ENCODE measurements around the gene DOCK9. TPM values are rescaled to one million over a fixed set of nuclear protein-coding genes. Genes with fewer than 3 reads are reported as not detected.

DOCK9 gene
- total and polyA plus RNA-seq, 2 donors (not counting 1 experiment from before 2014, with no cell fraction given), result 18.5 to 28.0 TPM

DNA sequence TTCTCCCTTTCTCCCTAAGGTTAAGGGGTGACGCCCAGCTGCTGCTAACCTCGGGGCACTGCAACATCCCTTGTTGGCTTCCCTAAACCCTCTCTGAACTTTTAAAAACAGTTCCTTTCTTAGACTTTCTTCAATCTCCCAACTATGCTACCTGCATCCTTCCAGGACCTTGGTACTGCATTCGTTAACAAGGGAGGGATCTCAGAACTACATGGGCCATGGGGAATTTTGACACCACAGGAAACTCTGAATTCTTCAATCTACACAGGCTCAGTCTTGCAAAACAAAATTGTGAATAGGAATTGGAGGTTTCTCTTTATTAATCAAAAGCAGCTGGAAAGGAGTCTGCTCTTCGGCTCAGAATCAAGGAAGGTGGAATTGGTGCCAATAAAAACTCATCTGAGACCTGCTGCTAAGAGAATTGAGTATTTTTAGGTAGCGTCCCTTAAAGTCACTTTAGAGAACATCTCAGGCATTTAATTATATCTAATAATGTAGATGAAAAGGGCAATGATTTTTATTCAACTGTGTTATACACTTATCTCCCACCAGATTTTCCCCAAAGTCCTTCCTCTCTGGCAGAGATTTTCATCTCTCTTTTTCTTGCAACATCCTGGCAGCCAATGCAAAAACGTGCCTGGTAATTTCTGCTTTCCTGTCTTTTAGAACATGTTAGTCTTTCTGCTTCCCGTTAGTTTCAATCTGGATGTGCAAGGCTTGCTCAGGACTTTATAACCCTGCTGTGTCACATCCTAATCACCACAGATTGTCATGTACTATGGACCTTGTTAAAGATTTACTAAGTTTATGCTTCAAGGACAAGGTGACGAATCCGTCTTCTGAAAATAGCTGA, 156.3 kb downstream of the DOCK9 start:
- H3K79me2 ChIP-seq (ENCODE audit: control insufficient read depth, insufficient read depth, low read length), result no peaks in the 10 kb centered on the region
- DNase-seq, result no peak
- H2AFZ ChIP-seq (ENCODE audit: insufficient read depth, low read depth, low read length, poor library complexity, severe bottlenecking), result no peak overlapping the region
- Mint-ChIP-seq H3K4me1 (peaks cover 19% of the 10 kb centered on the region), H3K4me3 (no peak overlapping the region), H3K27ac (no peak overlapping the region), H3K27me3 (no peaks in the 10 kb centered on the region), H3K9me3 (ENCODE audit: insufficient read depth) (no peaks in the 10 kb centered on the region)
- peaks cover 0 to 9% of the 10 kb centered on the region in 2 experiments for H3K36me3 ChIP-seq (replicated peaks in 1 of 2; ENCODE audit: control extremely low read depth in 1 of 2, control insufficient read depth in 1 of 2, extremely low read depth in 1 of 2, insufficient read depth in 2 of 2, low read length in 1 of 2)
- CTCF ChIA-PET, result interaction anchor here (1.1 kb wide), 1 partner anchor 19 kb away, joined by 3 read pairs; no protein-coding TSS in a partner anchor
- no peaks in the 10 kb centered on the region for H3K9me3 ChIP-seq (ENCODE audit: control extremely low read depth in 1 of 3, control insufficient read depth in 2 of 3, insufficient read depth in 1 of 3, low read length in 2 of 3)
- no peaks in the 10 kb centered on the region for H3K27me3 ChIP-seq (replicated peaks in 1 of 4; ENCODE audit: control extremely low read depth in 1 of 4, control insufficient read depth in 3 of 4, insufficient read depth in 4 of 4, low read length in 3 of 4)
- no peak overlapping the region for H3K9ac ChIP-seq (ENCODE audit: low read length)
- 57% methylated on average over 5 of the region's 9 CpGs for WGBS (ENCODE audit: insufficient coverage)
- POLR2A ChIA-PET, result no interaction called here
- H3K4me3 ChIP-seq (ENCODE audit: control extremely low read depth in 1 of 5, extremely low read depth in 1 of 5, insufficient read depth in 1 of 5, low read depth in 2 of 5, low read length in 4 of 5), result no peak overlapping the region
- H4K20me1 ChIP-seq (ENCODE audit: control insufficient read depth, insufficient read depth, low read length, poor library complexity, severe bottlenecking), result no peaks in the 10 kb centered on the region
- no peak for ATAC-seq (ENCODE audit: low read depth)
- TF ChIP-seq EZH2 (IDR thresholded peaks at IDR 0.05; ENCODE audit: borderline replicate concordance, insufficient read depth, low read depth, low read length, poor library complexity, severe bottlenecking), result no peak
- no peak for TF ChIP-seq CTCF (IDR thresholded peaks at IDR 0.05)
- no peak overlapping the region for H3K4me2 ChIP-seq (replicated peaks; ENCODE audit: low read depth, low read length, poor library complexity, severe bottlenecking)
- intact Hi-C loops (cut with micrococcal nuclease), result no loop called here
- H3K4me1 ChIP-seq (ENCODE audit: control insufficient read depth in 2 of 2, insufficient read depth in 2 of 2, low read length in 2 of 2), result peaks cover 7 to 14% of the 10 kb centered on the region in 2 donors
- no peak overlapping the region for H3K27ac ChIP-seq (ENCODE audit: low read length in 2 of 2)

GRCh38 chr13:98820744-98821371, 157.0 kb downstream of the DOCK9 start:
- Mint-ChIP-seq H3K4me1 (peaks cover 12% of the 10 kb centered on the region), H3K27me3 (no peaks in the 10 kb centered on the region), H3K4me3 (no peak overlapping the region), H3K9me3 (ENCODE audit: insufficient read depth) (no peaks in the 10 kb centered on the region), H3K27ac (no peak overlapping the region)
- peaks cover 7 to 9% of the 10 kb centered on the region in 2 donors for H3K4me1 ChIP-seq (ENCODE audit: control insufficient read depth in 2 of 2, insufficient read depth in 2 of 2, low read length in 2 of 2)
- peaks cover 0 to 9% of the 10 kb centered on the region in 2 experiments for H3K36me3 ChIP-seq (replicated peaks in 1 of 2; ENCODE audit: control extremely low read depth in 1 of 2, control insufficient read depth in 1 of 2, extremely low read depth in 1 of 2, insufficient read depth in 2 of 2, low read length in 1 of 2)
- H3K27ac ChIP-seq (ENCODE audit: low read length in 2 of 2), result no peak overlapping the region
- H3K79me2 ChIP-seq (ENCODE audit: control insufficient read depth, insufficient read depth, low read length), result no peaks in the 10 kb centered on the region
- no peaks in the 10 kb centered on the region for H3K9me3 ChIP-seq (ENCODE audit: control extremely low read depth in 1 of 3, control insufficient read depth in 2 of 3, insufficient read depth in 1 of 3, low read length in 2 of 3)
- no peak for ATAC-seq (ENCODE audit: low read depth)
- no peaks in the 10 kb centered on the region for H4K20me1 ChIP-seq (ENCODE audit: control insufficient read depth, insufficient read depth, low read length, poor library complexity, severe bottlenecking)
- no peak overlapping the region for H3K9ac ChIP-seq (ENCODE audit: low read length)
- TF ChIP-seq CTCF (IDR thresholded peaks at IDR 0.05) (no peak), EZH2 (IDR thresholded peaks at IDR 0.05; ENCODE audit: borderline replicate concordance, insufficient read depth, low read depth, low read length, poor library complexity, severe bottlenecking) (no peak)
- no peak overlapping the region for H3K4me2 ChIP-seq (replicated peaks; ENCODE audit: low read depth, low read length, poor library complexity, severe bottlenecking)
- 50% methylated on average over 1 of the region's 3 CpGs for WGBS (ENCODE audit: insufficient coverage)
- DNase-seq, result no peak
- ChIA-PET CTCF (interaction anchor here (1.1 kb wide), 1 partner anchor 19 kb away, joined by 3 read pairs; no protein-coding TSS in a partner anchor), POLR2A (no interaction called here)
- intact Hi-C loops (cut with micrococcal nuclease), result no loop called here
- no peak overlapping the region for H3K4me3 ChIP-seq (ENCODE audit: control extremely low read depth in 1 of 5, extremely low read depth in 1 of 5, insufficient read depth in 1 of 5, low read depth in 2 of 5, low read length in 4 of 5)
- no peaks in the 10 kb centered on the region for H3K27me3 ChIP-seq (replicated peaks in 1 of 4; ENCODE audit: control extremely low read depth in 1 of 4, control insufficient read depth in 3 of 4, insufficient read depth in 4 of 4, low read length in 3 of 4)
- H2AFZ ChIP-seq (ENCODE audit: insufficient read depth, low read depth, low read length, poor library complexity, severe bottlenecking), result no peak overlapping the region
